NK-92 treated with Interleukin-12 subunit alpha and Interleukin-12 subunit beta, amount 100 ng/mL, for 24 hours (cell line): ENCODE data around the gene COLEC12.

Source experiments
- DNase-seq: peaks from one replicate; lab custom pipeline; 2025; lab: John Stamatoyannopoulos, UW

COLEC12 gene

DNA sequence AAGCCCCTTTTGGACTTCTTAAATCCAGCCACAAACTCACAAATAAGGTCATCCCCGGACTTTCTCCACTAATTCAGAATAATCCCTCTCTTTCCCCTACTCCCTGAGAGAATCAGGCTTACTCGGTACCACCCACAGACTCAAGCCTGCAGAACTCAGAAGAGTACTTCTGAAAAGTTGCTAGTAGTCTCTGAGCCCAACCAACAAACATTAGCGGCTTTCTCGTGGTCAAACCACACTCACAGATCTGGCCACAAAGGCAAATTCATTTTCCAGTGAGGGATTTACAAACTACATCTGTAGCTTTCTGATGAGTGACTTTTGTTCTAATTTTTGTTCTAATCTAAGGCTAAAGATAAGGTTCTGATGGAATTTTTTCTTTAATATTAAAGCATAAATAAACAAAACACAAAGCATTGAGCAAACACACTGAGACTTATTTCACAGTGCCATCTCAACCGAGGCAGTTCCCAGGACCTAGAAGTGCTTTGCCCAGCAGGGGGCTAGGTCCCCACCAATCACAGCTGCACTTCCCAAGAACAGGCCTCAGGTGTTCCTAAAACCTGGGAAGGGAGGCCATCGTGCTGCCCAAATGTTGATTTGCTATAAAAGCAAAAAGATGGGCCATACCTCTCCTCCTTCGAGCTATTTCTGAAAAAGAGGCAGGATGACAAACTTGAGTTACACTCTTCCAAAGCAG is 110.7 kb downstream of the COLEC12 start:
- no peak for DNase-seq

DNA sequence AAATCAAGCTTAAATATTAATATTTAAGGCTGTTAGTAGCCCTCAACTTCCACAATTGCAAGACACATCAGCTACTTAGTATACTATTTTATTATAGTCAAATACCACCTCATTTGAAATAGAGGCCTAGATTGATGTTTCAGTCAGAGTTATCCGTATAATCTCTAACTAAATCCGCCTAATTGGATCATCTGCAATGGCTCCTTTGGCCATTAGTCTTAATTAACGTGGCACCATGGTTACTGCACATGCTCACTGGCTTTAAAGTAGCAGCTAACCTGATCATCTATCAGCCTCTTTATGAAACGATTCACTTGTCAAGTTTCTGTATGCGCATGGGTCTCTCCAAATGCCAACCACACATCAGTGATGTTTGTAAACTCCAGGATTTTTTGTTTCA is 112.3 kb downstream of the COLEC12 start:
- DNase-seq, result no peak

DNA sequence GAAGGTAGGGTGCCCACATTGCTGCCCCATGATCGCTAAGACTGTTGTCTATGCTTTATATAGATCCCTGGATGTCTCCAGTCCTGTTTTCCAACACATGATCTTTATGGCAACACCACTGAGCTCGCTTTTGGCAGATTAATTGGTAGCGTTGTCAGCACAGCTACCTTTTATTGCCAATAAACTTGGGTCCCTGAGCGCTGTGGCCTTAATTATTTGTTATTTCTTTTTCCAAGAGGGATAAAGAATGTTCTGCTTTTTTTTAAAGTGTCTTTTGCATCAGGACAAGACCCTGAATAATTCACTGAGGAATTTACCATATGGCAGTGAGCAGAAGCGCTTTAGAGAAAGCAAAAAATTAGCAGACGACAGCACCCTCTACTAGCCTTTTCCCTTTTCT is 113.5 kb downstream of the COLEC12 start:
- no peak for DNase-seq

DNA sequence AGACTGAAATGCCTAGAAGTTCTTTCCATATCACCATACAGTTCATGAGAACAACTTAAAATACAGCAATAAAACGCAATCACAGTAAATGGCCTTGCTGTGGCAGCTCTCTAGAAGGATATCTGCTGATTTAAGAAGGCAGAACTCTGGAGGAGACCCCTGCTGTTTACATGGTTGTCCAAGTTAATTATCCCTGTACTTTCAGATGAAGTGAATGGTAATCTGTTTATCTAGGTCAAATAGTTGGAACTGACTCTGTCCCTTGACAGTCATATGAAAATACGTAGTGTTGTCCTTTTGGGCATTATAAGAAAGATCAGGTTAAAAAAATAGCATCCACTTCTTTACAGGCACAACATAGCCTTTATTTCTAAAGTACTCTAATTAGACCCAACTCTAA is 115.6 kb downstream of the COLEC12 start:
- DNase-seq, result no peak

DNA sequence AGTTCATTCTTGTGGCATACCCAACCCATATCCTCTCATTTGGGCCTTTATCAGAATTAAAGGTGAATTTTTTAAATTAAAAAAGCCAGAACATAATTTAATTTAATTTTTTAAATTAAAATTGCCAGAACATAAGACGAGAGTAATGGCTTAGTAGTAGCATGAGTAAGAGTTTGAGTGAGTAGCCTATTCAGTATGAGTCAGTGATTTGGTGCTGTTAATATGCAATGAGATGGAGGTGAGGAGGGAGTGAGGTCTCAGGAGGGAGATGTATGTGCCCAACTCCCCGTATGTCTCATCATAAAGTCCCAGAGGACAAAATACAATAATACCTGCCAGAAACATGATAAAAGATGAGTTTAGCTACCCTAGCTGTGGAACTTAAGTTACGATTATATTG is 117.4 kb downstream of the COLEC12 start:
- DNase-seq, result no peak

DNA sequence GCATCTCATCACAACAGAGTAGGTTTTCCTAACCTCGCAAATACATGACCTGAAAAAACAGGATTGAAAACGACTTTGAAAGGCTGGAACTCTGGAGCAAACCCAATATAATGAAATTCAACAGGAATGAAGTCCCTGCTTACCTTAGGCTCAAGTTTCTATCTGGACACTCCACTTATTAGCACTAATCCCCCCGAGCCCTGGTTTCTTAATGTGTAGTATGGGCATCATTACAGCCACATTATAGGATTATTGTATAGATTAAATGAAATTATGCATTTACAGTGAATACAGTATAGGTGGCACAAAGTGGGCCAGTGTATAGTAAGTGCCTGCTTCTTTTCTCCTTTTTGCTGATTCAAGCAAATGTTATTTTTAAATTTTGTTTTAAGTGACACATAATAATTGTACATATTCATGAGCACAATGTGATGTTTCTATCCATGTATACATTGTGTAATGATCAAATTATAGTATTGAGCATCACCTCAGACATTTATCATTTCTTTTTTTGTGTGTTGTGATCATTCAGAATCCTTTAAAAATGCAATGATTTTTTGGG is 118.0 kb downstream of the COLEC12 start:
- DNase-seq, result no peak

DNA sequence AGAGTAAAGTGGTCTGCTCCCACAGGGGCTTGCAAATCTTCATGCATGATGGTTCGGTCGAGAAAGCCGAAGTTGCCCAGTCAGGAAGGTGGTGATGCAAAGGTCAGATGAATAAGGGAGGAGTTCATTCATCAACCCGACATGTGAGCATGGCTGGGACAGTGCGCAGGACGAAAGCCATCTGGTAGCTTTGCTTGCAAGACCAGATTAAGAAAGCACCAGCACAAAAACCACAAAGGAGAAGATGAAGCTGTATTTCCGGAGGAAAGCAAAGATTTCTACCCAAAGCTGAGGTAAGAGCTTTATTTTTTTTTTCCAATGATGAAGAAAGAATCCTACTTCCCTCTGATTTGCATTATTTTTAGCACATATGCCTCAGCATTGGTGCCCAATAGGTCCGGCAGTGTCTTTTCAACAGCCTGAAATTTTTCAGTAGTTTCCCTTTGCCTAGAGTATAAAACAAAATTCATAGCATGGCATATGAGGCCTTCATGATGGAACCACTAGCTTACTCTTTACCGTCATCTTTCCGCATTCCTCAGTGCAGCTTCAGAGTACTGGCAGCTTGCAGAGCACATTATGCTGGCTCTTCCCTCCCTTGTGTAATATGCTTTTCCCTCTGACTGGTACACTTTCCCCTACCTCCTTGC is 120.7 kb downstream of the COLEC12 start:
- no peak for DNase-seq

DNA sequence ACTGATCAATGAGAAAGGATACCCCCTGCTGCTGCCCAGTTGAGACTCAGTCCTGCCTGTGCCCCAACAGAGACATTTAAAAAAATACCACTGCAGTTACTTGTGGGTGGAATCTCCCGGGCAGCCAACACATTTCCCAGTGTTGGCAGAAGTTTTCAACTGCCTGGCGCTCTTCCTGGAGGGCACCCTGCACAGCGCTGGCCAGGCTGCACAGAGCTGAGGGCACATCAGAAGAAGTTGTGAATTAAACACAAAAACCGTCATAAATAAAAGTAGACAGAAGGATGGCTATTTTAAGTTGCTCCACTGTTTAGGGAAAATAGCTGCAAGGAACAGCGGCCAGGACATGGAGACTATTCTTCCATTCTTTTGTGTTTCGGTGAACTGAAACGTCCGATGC is 122.4 kb downstream of the COLEC12 start:
- DNase-seq, result no peak

DNA sequence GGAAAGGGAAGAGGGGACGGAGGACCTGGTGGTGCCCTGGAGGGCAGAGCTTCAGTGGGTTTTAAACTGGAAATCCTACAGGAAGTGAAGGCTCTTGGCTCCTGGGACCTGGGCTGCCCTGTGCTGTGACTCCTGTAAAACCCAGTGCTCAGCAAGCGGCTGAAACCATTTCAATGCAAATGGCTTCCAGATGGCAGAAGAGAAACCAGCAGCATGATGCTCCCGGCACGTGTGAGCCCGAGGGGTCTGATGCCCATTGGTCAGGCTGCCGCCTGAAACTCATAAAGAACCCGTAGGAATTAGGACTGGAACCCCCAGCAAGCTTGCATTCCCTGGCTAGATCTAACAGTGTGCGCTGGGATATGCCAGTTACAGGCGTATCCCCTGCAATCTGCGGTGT is 123.4 kb downstream of the COLEC12 start:
- DNase-seq, result no peak

DNA sequence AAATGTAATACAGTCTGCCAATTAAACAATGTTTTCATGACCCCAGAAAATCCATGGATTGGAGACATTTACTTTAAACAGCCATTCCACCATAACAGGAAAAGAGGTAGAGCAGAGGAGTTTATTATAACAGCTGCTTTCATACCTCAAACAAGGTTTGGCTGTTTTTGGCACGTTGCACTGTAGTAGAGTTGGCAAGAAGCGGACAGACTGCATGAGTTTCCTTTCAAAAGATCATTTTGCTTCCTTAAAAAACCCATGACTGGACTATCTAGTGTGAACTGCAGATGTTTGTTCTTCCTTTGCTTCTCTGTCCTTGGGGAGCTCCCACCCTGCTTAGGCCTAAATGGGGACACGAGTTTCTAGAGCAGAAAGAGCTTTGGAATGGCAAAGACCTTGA is 124.2 kb downstream of the COLEC12 start:
- DNase-seq, result no peak

DNA sequence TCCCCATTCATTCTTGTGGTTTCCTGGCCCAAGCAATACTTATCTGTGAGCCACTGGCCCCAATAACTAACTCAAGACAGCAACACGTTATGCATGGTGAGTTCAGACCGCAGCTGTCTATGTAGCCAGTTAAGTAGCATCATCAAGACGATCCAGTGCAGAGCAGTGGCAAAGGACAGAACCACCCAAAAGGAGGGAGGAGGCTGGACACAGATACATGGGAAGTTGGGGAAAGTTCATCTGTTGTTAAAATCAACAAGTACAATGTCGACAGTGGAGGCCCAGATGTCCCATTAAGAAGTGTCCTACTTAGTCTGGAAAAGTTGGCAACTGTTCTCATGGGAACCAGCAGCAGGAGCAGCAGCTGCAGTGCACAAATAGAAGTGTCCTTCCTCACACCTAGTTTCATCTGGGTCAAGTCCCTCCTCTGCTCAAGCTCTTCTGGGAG is 125.8 kb downstream of the COLEC12 start:
- no peak for DNase-seq

DNA sequence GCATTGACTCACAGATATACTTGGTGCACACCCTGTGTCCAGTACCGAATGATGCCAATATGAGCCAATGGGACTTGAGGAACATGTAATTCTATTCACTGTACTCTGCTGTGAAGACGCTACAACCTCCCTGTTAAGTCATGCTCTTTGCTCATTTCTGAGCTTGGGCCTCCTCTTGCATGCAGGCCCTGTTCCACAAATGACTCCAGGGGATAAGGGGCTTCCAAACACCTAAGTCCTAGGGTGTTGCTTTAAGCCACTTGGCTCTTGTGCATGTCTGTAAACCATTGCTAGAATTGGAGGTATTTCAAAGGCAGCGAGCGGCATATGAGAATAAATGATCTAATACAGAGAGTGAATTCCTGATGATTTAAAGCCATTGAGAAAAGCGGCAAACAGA is 126.7 kb downstream of the COLEC12 start:
- DNase-seq, result no peak

DNA sequence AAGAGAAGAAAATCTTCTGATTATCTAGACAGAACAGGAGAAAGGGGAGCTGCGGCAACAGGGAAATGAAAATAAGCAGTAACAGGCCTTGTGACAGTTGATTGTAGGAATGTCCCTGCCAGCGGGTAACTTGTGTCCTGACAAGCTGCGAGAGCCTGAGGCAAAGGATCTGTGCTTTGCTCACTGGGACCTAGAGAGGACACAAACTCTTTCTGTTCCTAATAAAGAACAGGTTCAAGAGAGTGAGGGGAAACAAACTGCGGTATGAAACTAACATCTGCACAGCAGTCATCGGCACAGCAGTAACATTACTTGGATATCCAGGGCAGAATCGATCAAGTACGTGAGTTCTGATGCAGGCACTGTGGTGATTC is 128.9 kb downstream of the COLEC12 start:
- no peak for DNase-seq

DNA sequence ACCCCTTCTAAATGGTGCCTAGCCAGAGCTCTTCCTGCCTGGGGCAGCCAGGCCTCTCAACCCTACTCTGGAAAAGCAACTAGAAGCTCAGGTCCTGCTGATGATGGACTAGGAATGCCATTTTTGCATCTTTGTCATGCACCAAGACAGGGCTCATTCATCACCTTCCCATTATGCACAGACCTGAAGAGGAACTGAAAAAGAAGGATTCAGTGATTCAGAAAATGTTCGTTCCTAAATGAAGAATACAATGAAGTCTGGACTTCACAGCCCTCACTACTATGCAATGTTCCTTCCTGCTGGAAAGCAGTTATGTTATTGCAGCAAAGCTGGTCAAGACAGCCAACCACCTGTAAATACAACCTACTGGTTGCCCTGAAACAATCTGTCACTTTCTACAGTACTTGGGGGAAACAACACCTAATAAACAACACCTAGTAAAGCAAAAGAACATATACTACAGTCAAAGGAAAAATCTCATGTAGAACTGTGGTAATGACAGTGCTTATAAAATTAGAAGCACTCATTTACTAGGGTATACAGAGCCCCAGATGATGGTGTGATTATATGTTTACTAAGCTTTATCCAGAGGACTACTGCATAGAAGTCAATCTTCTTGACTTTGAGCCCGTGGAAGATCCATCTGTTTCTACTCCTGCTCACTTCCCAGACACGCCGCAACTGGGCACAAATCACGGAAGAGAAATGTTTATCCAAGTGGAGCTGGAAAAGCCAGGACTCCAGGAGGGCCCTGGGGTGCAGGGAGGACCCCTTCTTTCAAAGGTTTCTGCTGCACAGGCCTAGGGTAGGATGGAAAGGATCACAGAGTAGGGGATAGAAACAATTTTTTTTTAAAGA is 129.5 kb downstream of the COLEC12 start:
- no peak for DNase-seq

DNA sequence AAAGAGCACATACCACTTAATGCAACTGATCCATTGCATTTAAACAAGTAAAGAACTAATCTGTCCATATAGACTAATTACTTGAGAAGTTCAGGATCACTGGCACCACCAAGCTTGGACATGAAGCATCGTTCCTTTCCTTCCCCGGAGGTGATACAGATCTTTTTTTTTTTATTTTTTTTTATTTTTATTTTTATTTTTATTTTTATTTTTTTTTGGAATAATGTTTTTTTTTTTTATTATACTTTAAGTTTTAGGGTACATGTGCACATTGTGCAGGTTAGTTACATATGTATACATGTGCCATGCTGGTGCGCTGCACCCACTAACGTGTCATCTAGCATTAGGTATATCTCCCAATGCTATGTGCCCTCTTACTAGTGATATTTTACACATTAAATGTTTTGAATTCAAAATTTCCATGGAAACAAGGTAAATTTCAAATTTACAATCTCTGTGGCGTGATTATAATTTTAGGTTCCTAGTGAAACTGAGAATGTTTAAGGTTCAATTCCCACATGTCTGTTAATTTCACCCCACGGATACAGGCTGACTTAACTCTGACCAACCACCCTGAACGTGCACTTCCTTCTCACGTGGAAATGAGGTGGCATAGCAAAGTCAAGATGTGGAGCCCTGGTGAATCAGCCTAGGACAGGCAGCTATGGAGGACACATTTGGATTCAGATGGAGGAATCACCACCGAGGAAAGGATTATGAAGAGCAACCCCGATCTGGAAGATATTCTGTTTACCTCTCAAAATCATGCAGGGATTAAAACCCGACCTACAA is 131.1 kb downstream of the COLEC12 start:
- no peak for DNase-seq

DNA sequence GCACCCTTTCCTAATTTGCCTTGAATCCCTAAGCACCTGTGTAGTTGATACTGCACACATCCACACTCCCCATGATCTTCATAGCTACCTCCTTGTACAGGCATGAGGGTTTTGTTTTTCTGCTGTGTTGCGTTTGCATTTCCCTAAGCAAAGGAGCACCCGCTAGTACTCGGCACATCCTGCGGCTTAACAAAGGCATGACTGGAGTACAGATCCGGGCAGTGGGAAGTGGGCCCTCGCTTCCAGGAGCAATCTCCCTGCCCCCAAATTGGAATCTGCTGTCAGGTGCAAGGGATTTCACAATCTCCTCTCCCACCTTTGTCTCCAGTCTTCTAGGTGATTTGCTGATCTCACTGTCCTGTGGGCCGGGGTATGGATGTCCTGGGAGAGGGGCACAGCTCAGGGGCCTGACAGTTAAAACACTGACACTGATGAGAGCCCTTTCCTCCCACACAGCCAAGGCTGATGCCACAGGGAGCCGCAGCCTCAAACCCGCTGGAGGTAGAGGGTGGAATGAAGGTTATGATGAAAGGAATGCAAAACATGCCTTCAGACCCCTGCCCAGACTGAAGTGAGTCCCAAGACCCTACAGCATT is 133.9 kb downstream of the COLEC12 start:
- DNase-seq, result no peak

DNA sequence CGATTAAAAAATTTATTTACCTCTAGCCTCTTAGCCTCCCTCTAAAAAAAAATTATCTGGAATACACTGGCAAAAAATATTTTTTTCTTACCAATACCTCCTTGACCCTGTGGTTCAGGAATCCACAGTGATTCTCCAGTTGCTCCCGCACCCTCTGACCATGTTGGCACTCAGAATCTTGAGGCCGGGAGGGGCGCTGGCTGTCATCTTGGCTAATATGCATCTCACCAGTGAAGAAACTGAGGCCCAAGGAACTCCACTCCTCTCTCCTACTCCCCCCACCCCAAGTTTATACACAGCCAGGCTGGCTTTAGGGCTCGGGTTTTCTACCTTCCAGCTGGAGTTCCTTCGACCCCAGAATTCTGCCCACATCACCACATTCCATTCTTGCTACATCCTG is 134.8 kb downstream of the COLEC12 start:
- DNase-seq, result no peak

DNA sequence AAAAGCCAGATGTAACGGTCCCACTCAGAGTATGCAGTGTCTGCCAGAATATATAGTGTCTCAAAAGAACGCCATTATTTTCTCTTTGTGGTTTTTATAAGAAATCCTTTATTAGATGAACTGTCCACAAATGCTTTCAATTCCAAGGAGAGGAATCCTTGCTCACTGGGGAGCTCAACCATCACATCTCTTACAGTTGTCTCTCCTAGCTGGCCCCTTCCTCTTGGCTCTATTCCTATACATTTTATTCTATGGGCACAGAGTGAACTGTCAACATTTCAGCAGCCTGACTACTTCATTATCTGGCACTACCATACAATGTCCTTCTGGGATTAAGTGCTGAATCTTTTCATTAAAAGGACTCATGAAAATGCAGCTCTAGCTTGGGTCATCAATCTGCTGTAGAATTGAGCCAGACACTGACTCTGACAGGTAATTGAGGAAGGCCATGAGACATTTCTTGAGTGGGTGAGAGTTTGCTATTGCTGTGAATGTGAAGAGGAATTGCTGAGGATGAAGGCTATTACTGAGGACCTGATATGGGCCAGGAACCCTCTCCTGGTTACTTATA is 136.2 kb downstream of the COLEC12 start:
- DNase-seq, result no peak

DNA sequence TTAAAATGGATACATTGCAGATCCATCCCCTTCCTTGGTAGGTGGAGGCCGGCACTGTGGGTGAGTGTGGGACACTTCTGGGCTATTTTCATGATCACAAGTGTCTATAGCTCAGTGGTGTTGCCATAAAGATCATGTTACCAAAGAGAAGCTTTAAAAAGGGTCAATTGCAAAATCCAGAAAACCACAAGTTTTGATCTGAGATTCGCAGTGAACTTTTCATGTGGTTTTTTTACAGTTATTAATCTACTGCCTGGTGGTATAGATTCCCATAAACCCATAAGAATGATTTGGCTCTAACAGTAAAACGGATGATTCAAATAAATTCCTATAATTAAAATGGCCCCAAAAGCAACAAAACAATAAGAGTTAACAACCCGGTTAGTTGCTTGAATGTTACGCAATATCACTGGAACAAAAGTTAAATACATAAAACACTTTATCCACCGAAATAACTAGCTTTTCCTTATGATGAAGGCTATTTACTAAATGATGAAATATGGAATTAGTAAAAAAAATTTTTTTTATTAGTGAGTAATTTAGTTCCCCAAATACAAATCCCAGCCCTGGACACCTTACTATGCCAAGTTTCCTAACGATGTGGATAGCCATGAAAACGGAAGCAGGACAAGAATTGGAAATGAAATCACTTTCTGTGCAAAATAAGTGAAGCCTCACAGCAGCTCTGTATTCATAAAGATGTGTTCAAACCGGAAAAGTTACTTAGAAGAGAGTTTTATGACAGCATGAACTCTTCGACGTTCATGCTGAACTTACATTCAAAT is 137.0 kb downstream of the COLEC12 start:
- DNase-seq, result no peak
